Upper lobe of left lung (tissue), 6 donors: ENCODE measurements around the gene STH. TPM values are rescaled to one million over a fixed set of nuclear protein-coding genes. Genes with fewer than 3 reads are reported as not detected.

Source experiments
- ATAC-seq, 2 donors: fragments of 200-7000 bp; cut with Tn5 transposase; one replicate each; pipeline ENCODE4 v1.9.1; 2022; ENCODE audit warnings: mild to moderate bottlenecking in 2 of 2, moderate library complexity in 2 of 2; ENCODE audit not compliant: low FRiP score in 2 of 2
- DNase-seq, 2 donors: peaks; one replicate each; pipeline ENCODE4 v3.0.0-alpha.2; 2019 to 2020
- H3K27ac ChIP-seq, 4 donors: fragments of 200-600 bp; sonication (generic); one replicate each; pipeline ENCODE4 v1.5.1; 2016 to 2019
- H3K27me3 ChIP-seq, 4 donors: fragments of 200-600 bp; sonication (generic); one replicate each; pipeline ENCODE4 v1.5.1; 2017 to 2019
- H3K36me3 ChIP-seq, 4 donors: fragments of 200-600 bp; sonication (generic); one replicate each; pipeline ENCODE4 v1.5.1; 2016 to 2019
- H3K4me1 ChIP-seq, 4 donors: fragments of 200-600 bp; sonication (generic); one replicate each; pipeline ENCODE4 v1.5.1; 2018 to 2019
- H3K4me3 ChIP-seq, 4 donors: fragments of 200-600 bp; sonication (generic); one replicate each; pipeline ENCODE4 v1.5.1; 2017 to 2019; ENCODE audit warnings: mild to moderate bottlenecking in 2 of 4, moderate library complexity in 1 of 4
- H3K9me3 ChIP-seq, 4 donors: fragments of 200-600 bp; sonication (generic); one replicate each; pipeline ENCODE4 v1.5.1; 2018 to 2019
- EP300 ChIP-seq, 4 donors: sonication (generic); formaldehyde crosslinking; IDR thresholded peaks; one replicate each; pipeline ENCODE4 v1.5.1; 2017; ENCODE audit warnings: antibody characterized with exemption in 4 of 4, control low read depth in 2 of 4
- POLR2A ChIP-seq, 4 donors: fragments of 450-650 bp; IDR thresholded peaks; one replicate each; pipeline ENCODE4 v1.5.1; 2016 to 2017; ENCODE audit warnings: antibody characterized with exemption in 4 of 4, mild to moderate bottlenecking in 2 of 4
- POLR2AphosphoS5 ChIP-seq, 2 donors: sonication (generic); formaldehyde crosslinking; IDR thresholded peaks; one replicate each; pipeline ENCODE4 v1.5.1; 2017; ENCODE audit warnings: antibody characterized with exemption in 2 of 2
- WGBS, 2 donors: methylation state at CpG; one replicate each; pipeline ENCODE4 v1.1.5; 2017 to 2018; 5-methylcytosine and 5-hydroxymethylcytosine counted together
- total RNA-seq, 6 donors: library from RNA; depleted of rRNA in 4 of 6; stranded (reverse); fragments of >200 nt in 4 of 6; gene quantifications; one replicate each; pipeline versions ENCODE4 v1.1.0 to v1.2.1, GENCODE V29; 2016 to 2021
- TF ChIP-seq, protein P1 (sequence below), 6 experiments: fragments of 450-650 bp in 4 of 6; fragments of 200-600 bp in 2 of 6; sonication (generic) in 2 of 6; IDR thresholded peaks; one replicate each; pipeline ENCODE4 v1.5.1; 2016 to 2019; ENCODE audit warnings: antibody characterized with exemption in 6 of 6
- donor health status: DM: no; HTN: no; CAD: no; lungs with moderate emphysema.
- donor health status: DM: no; HTN: yes; CAD: no; lungs with severe emphysema.

Gene STH
- total RNA-seq, 6 donors from 2014 or later, result not detected

DNA sequence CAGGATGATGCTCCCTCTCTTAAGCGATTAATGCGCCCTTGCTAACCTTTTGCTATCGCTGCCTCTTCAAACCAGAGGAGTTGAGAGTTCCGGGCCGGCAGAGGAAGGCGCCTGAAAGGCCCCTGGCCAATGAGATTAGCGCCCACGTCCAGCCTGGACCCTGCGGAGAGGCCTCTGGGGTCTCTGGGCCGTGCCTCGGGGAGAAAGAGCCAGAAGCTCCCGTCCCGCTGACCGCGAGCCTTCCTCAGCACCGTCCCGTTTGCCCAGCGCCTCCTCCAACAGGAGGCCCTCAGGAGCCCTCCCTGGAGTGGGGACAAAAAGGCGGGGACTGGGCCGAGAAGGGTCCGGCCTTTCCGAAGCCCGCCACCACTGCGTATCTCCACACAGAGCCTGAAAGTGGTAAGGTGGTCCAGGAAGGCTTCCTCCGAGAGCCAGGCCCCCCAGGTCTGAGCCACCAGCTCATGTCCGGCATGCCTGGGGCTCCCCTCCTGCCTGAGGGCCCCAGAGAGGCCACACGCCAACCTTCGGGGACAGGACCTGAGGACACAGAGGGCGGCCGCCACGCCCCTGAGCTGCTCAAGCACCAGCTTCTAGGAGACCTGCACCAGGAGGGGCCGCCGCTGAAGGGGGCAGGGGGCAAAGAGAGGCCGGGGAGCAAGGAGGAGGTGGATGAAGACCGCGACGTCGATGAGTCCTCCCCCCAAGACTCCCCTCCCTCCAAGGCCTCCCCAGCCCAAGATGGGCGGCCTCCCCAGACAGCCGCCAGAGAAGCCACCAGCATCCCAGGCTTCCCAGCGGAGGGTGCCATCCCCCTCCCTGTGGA is 16.0 kb upstream of the STH start:
- H3K9me3 ChIP-seq, result no peaks in the 10 kb centered on the region
- no peaks in the 10 kb centered on the region for H3K36me3 ChIP-seq
- no peak overlapping the region for H3K4me3 ChIP-seq
- ATAC-seq, result peak in 1 of 2 donors; percentile 2
- DNase-seq, result peak in 1 of 2 donors; percentile 83
- H3K4me1 ChIP-seq, result no peaks in the 10 kb centered on the region
- H3K27ac ChIP-seq, result no peak overlapping the region
- H3K27me3 ChIP-seq, result no peaks in the 10 kb centered on the region
- 84 to 90% methylated on average over 35 to 40 of the region's 41 CpGs for WGBS, 2 donors
- TF ChIP-seq EP300 (IDR thresholded peaks at IDR 0.05) (no peak), POLR2A (IDR thresholded peaks at IDR 0.05) (no peak), POLR2AphosphoS5 (IDR thresholded peaks at IDR 0.05) (no peak)
- TF ChIP-seq, protein P1, sequence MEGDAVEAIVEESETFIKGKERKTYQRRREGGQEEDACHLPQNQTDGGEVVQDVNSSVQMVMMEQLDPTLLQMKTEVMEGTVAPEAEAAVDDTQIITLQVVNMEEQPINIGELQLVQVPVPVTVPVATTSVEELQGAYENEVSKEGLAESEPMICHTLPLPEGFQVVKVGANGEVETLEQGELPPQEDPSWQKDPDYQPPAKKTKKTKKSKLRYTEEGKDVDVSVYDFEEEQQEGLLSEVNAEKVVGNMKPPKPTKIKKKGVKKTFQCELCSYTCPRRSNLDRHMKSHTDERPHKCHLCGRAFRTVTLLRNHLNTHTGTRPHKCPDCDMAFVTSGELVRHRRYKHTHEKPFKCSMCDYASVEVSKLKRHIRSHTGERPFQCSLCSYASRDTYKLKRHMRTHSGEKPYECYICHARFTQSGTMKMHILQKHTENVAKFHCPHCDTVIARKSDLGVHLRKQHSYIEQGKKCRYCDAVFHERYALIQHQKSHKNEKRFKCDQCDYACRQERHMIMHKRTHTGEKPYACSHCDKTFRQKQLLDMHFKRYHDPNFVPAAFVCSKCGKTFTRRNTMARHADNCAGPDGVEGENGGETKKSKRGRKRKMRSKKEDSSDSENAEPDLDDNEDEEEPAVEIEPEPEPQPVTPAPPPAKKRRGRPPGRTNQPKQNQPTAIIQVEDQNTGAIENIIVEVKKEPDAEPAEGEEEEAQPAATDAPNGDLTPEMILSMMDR (IDR thresholded peaks at IDR 0.05), result no peak

- Histone ChIP-seq H3K4me1 (no peaks in the 10 kb centered on the region), H3K4me3 (no peak overlapping the region), H3K27ac (no peak overlapping the region), H3K27me3 (no peaks in the 10 kb centered on the region), H3K9me3 (no peaks in the 10 kb centered on the region), H3K36me3 (no peaks in the 10 kb centered on the region)
- ATAC-seq, result no peak
- WGBS, 2 donors, result 67 to 80% methylated on average over 24 to 31 of the region's 31 CpGs
- peak in 1 of 2 donors; percentile 66 for DNase-seq
- TF ChIP-seq POLR2AphosphoS5 (IDR thresholded peaks at IDR 0.05) (no peak), POLR2A (IDR thresholded peaks at IDR 0.05) (no peak), EP300 (IDR thresholded peaks at IDR 0.05) (no peak)
- TF ChIP-seq, protein P1 (IDR thresholded peaks at IDR 0.05), result no peak
These were observed 15.3 kb upstream of the STH start for GRCh38 chr17:45983614-45984310.

DNA sequence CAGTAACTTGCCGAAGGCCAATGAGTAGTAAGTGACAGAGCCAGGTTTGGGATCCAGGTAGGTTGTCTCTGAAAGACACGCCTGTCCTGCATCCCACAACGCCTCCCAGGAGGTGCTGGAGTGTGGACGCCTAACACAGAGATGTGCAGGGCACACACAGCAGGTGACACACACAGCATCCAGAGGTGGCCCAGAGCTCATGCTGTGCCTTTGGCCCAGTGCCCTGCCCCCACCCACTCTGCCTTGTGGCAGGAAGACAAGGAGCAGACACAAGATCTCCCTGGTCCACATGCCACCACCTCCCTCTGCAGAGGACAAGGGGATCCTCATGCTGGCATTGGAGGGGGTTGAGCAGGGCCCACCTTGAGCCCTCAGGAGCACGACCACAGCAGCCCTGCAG is 14.7 kb upstream of the STH start:
- H3K27me3 ChIP-seq, result no peaks in the 10 kb centered on the region
- TF ChIP-seq, protein P1 (IDR thresholded peaks at IDR 0.05), result no peak
- TF ChIP-seq EP300 (IDR thresholded peaks at IDR 0.05) (no peak), POLR2AphosphoS5 (IDR thresholded peaks at IDR 0.05) (no peak), POLR2A (IDR thresholded peaks at IDR 0.05) (no peak)
- no peaks in the 10 kb centered on the region for H3K9me3 ChIP-seq
- DNase-seq (no peak), ATAC-seq (no peak)
- WGBS, 2 donors, result 85 to 93% methylated on average over 3 to 5 of the region's 5 CpGs
- H3K36me3 ChIP-seq, result no peaks in the 10 kb centered on the region
- H3K4me1 ChIP-seq, result no peaks in the 10 kb centered on the region
- H3K4me3 ChIP-seq, result no peak overlapping the region
- no peak overlapping the region for H3K27ac ChIP-seq

- Histone ChIP-seq H3K4me1 (no peaks in the 10 kb centered on the region), H3K27me3 (no peaks in the 10 kb centered on the region), H3K4me3 (no peak overlapping the region), H3K27ac (no peak overlapping the region), H3K36me3 (no peaks in the 10 kb centered on the region), H3K9me3 (no peaks in the 10 kb centered on the region)
- DNase-seq (no peak), ATAC-seq (no peak)
- no peak for TF ChIP-seq POLR2AphosphoS5 (IDR thresholded peaks at IDR 0.05)
- no peak for TF ChIP-seq EP300 (IDR thresholded peaks at IDR 0.05)
- no peak for TF ChIP-seq POLR2A (IDR thresholded peaks at IDR 0.05)
- TF ChIP-seq, protein P1 (IDR thresholded peaks at IDR 0.05), result no peak
- WGBS, 2 donors, result 68 to 82% methylated on average over 4 of the region's 4 CpGs
These were observed 13.6 kb upstream of the STH start for GRCh38 chr17:45985447-45985846.
